Right lobe of liver (tissue), 6 donors: ENCODE measurements around the gene TLR9. TPM values are rescaled to one million over a fixed set of nuclear protein-coding genes. Genes with fewer than 3 reads are reported as not detected.

ENCODE experiments used
- ATAC-seq, 4 donors: fragments of 200-7000 bp; cut with Tn5 transposase; one replicate each; pipeline ENCODE4 v1.9.1; 2020; ENCODE audit warnings: mild to moderate bottlenecking in 4 of 4, moderate library complexity in 4 of 4
- DNase-seq, 3 donors: peaks; one replicate each; pipeline ENCODE4 v3.0.0-alpha.2; 2020
- H3K27ac ChIP-seq, 3 donors: fragments of 200-600 bp; one replicate each; pipeline ENCODE4 v1.8.0; 2022
- H3K27me3 ChIP-seq, 2 donors: fragments of 200-600 bp; one replicate each; pipeline ENCODE4 v1.8.0; 2022
- H3K36me3 ChIP-seq, 4 donors: fragments of 200-600 bp; sonication (generic) in 1 of 4; one replicate each; pipeline versions ENCODE4 v1.5.1 to v1.8.0; 2017 to 2022; ENCODE audit warnings: control low read depth in 1 of 4
- H3K4me1 ChIP-seq, 4 donors: fragments of 200-600 bp; sonication (generic) in 1 of 4; one replicate each; pipeline versions ENCODE4 v1.5.1 to v1.8.0; 2017 to 2022; ENCODE audit warnings: control low read depth in 1 of 4
- H3K4me3 ChIP-seq, 3 donors: fragments of 200-600 bp; one replicate each; pipeline ENCODE4 v1.8.0; 2022
- H3K9me3 ChIP-seq, 4 donors: fragments of 200-600 bp; sonication (generic) in 1 of 4; one replicate each; pipeline versions ENCODE4 v1.5.1 to v1.8.0; 2017 to 2022; ENCODE audit warnings: control low read depth in 1 of 4
- POLR2A ChIP-seq: fragments of 450-650 bp; IDR thresholded peaks from one replicate; pipeline ENCODE4 v1.6.1; 2017; ENCODE audit warnings: antibody characterized with exemption, mild to moderate bottlenecking
- WGBS: methylation state at CpG from one replicate; pipeline ENCODE4 v1.1.6; 2018; ENCODE audit warnings: low coverage, low lambda C conversion rate; ENCODE audit not compliant: insufficient coverage; ENCODE audit errors: missing lambda C conversion rate; 5-methylcytosine and 5-hydroxymethylcytosine counted together
- intact Hi-C, 2 donors: fragments of 100-400 bp; cut with DNase I; formaldehyde crosslinking; loops; one replicate each; pipeline versions ENCODE4 v1.11.2 to v1.14.1; 2022
- total RNA-seq, 6 experiments: library from RNA; depleted of rRNA in 2 of 6; stranded (reverse); fragments of >200 nt in 2 of 6; fragmentation: NEBNext Ultra II Directional in 3 of 6; extraction: Animal tissue kit (Norgen Biotek cat#: 25700) in 3 of 6; gene quantifications; one replicate each; pipeline versions ENCODE4 v1.1.0 to v1.2.4, GENCODE V29; 2016 to 2023
- TF ChIP-seq, protein P1 (sequence below), 4 donors: fragments of 200-600 bp in 3 of 4; fragments of 450-650 bp in 1 of 4; IDR thresholded peaks; one replicate each; pipeline versions ENCODE4 v1.5.1 to v1.8.0; 2016 to 2022; ENCODE audit warnings: antibody characterized with exemption in 4 of 4, mild to moderate bottlenecking in 2 of 4
- donor health status: DM: no; HTN: yes; CAD: no.
- donor health status: DM: no; HTN: no; CAD: no.
- donor health status: DM: no; HTN: no; CAD: no.
- donor health status: DM: no; HTN: yes; CAD: no.
- donor health status: DM: no; HTN: yes; CAD: no.

TLR9 gene
- total RNA-seq, 6 experiments from 2014 or later, result 0.12 to 0.59 (median 0.24) TPM; not detected in 2

DNA sequence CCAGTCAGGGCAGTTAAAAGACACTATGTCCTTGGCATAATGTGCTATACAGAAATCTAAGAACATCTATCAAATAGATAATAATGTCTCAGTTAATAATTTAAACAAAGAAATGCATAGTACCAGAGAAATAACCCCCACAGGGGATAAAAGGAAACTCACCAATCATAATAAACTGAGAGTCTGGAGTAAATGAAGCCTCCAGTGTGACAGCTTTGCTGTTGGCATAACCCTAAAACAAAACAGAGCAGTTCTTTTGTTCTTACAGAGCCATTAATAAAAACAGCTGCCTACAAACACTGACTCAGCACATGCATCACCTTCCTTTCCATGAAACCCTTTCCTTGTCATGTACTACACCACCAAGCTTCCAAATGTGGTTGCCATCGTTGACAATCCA, 33.6 kb upstream of the TLR9 start:
- Histone ChIP-seq H3K4me3 (no peak overlapping the region), H3K9me3 (no peaks in the 10 kb centered on the region), H3K4me1 (peaks cover 0 to under 1% (median 0%) of the 10 kb centered on the region in 4 donors), H3K27me3 (no peaks in the 10 kb centered on the region), H3K27ac (no peak overlapping the region), H3K36me3 (peaks cover 14 to 96% (median 63%) of the 10 kb centered on the region in 4 donors)
- DNase-seq, result no peak
- no peak for TF ChIP-seq POLR2A
- TF ChIP-seq, protein P1, sequence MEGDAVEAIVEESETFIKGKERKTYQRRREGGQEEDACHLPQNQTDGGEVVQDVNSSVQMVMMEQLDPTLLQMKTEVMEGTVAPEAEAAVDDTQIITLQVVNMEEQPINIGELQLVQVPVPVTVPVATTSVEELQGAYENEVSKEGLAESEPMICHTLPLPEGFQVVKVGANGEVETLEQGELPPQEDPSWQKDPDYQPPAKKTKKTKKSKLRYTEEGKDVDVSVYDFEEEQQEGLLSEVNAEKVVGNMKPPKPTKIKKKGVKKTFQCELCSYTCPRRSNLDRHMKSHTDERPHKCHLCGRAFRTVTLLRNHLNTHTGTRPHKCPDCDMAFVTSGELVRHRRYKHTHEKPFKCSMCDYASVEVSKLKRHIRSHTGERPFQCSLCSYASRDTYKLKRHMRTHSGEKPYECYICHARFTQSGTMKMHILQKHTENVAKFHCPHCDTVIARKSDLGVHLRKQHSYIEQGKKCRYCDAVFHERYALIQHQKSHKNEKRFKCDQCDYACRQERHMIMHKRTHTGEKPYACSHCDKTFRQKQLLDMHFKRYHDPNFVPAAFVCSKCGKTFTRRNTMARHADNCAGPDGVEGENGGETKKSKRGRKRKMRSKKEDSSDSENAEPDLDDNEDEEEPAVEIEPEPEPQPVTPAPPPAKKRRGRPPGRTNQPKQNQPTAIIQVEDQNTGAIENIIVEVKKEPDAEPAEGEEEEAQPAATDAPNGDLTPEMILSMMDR (IDR thresholded peaks at IDR 0.05), result no peak
- WGBS, result 57% methylated on average over 1 of the region's 1 CpG
- intact Hi-C loops, result no loop called here
- no peak for ATAC-seq

GRCh38 chr3:52257911-52258310, 32.5 kb upstream of the TLR9 start:
- H3K4me3 ChIP-seq, result no peak overlapping the region
- WGBS, result 75% methylated on average over 4 of the region's 4 CpGs
- H3K4me1 ChIP-seq, result no peaks in the 10 kb centered on the region
- peaks cover 14 to 93% (median 63%) of the 10 kb centered on the region in 4 donors for H3K36me3 ChIP-seq
- ATAC-seq, result no peak
- intact Hi-C loops, result no loop called here
- TF ChIP-seq, protein P1 (IDR thresholded peaks at IDR 0.05), result no peak
- no peak for TF ChIP-seq POLR2A
- H3K27me3 ChIP-seq, result no peaks in the 10 kb centered on the region
- no peaks in the 10 kb centered on the region for H3K9me3 ChIP-seq
- DNase-seq, result no peak
- H3K27ac ChIP-seq, result no peak overlapping the region

- Histone ChIP-seq H3K4me3 (no peak overlapping the region), H3K27ac (no peak overlapping the region), H3K4me1 (no peaks in the 10 kb centered on the region), H3K9me3 (no peaks in the 10 kb centered on the region), H3K27me3 (no peaks in the 10 kb centered on the region), H3K36me3 (peaks cover 14 to 89% (median 59%) of the 10 kb centered on the region in 4 donors)
- 74% methylated on average over 4 of the region's 4 CpGs for WGBS
- intact Hi-C loops, result no loop called here
- DNase-seq, result no peak
- TF ChIP-seq POLR2A, result no peak
- TF ChIP-seq, protein P1 (IDR thresholded peaks at IDR 0.05), result no peak
- ATAC-seq, result no peak
These were observed 31.2 kb upstream of the TLR9 start for GRCh38 chr3:52256622-52257021.

- TF ChIP-seq POLR2A, result no peak
- TF ChIP-seq, protein P1 (IDR thresholded peaks at IDR 0.05), result no peak
- DNase-seq (no peak), ATAC-seq (no peak)
- intact Hi-C loops, result no loop called here
- Histone ChIP-seq H3K36me3 (peaks cover 14 to 87% (median 58%) of the 10 kb centered on the region in 4 donors), H3K4me3 (no peak overlapping the region), H3K9me3 (no peaks in the 10 kb centered on the region), H3K4me1 (no peaks in the 10 kb centered on the region), H3K27me3 (no peaks in the 10 kb centered on the region), H3K27ac (no peak overlapping the region)
- 78% methylated on average over 3 of the region's 3 CpGs for WGBS
These were observed 30.7 kb upstream of the TLR9 start for GRCh38 chr3:52256159-52256558.

- Histone ChIP-seq H3K27me3 (no peaks in the 10 kb centered on the region), H3K4me1 (no peaks in the 10 kb centered on the region), H3K9me3 (no peaks in the 10 kb centered on the region), H3K27ac (no peak overlapping the region), H3K36me3 (peaks cover 14 to 71% (median 46%) of the 10 kb centered on the region in 4 donors), H3K4me3 (no peak overlapping the region)
- ATAC-seq, result no peak
- TF ChIP-seq, protein P1 (IDR thresholded peaks at IDR 0.05), result no peak
- TF ChIP-seq POLR2A, result no peak
- intact Hi-C loops, result no loop called here
- no peak for DNase-seq
- WGBS, result 77% methylated on average over 7 of the region's 9 CpGs
These were observed 29.2 kb upstream of the TLR9 start for GRCh38 chr3:52254608-52255007.
